Ishikawa (cell line): ENCODE data around the gene MYORG.

Source experiments
- CEBPB ChIP-seq: IDR thresholded peaks from 2 replicates; pipeline ENCODE4 v1.6.1; 2012
- CREB1 ChIP-seq: IDR thresholded peaks from 2 replicates; pipeline ENCODE4 v1.6.1; 2012; ENCODE audit warnings: low read depth
- EGR1 ChIP-seq: IDR thresholded peaks from 2 replicates; pipeline ENCODE4 v1.6.1; 2012
- EP300 ChIP-seq: IDR thresholded peaks from 2 replicates; pipeline ENCODE4 v1.6.1; 2012; ENCODE audit warnings: borderline replicate concordance
- FOXM1 ChIP-seq: IDR thresholded peaks from 2 replicates; pipeline ENCODE4 v1.6.1; 2012; ENCODE audit warnings: low read depth, borderline replicate concordance
- MAX ChIP-seq: IDR thresholded peaks from 2 replicates; pipeline ENCODE4 v1.6.1; 2012
- NFIC ChIP-seq: IDR thresholded peaks from 2 replicates; pipeline ENCODE4 v1.6.1; 2012
- RAD21 ChIP-seq: IDR thresholded peaks from 2 replicates; pipeline ENCODE4 v1.6.1; 2012; ENCODE audit warnings: low read depth
- REST ChIP-seq: IDR thresholded peaks from 2 replicates; pipeline ENCODE4 v1.6.1; 2012; ENCODE audit warnings: low read depth, mild to moderate bottlenecking
- TAF1 ChIP-seq: IDR thresholded peaks from 2 replicates; pipeline ENCODE4 v1.6.1; 2012; ENCODE audit warnings: low read depth, mild to moderate bottlenecking
- TCF12 ChIP-seq: IDR thresholded peaks from 2 replicates; pipeline ENCODE4 v1.6.1; 2012; ENCODE audit warnings: low read depth
- TEAD4 ChIP-seq: IDR thresholded peaks from 2 replicates; pipeline ENCODE4 v1.6.1; 2012
- YY1 ChIP-seq: IDR thresholded peaks from 2 replicates; pipeline ENCODE4 v1.6.1; 2012; ENCODE audit warnings: low read depth
- ZBTB7A ChIP-seq: IDR thresholded peaks from 2 replicates; pipeline ENCODE4 v1.6.1; 2012; ENCODE audit warnings: low read depth

- TF ChIP-seq REST, result no peak
- no peak for TF ChIP-seq EP300
- TF ChIP-seq CEBPB, result no peak
- TF ChIP-seq RAD21, result no peak
- TF ChIP-seq TCF12, result no peak
- TF ChIP-seq YY1, result no peak
- TF ChIP-seq CREB1, result no peak
- no peak for TF ChIP-seq TEAD4
- TF ChIP-seq MAX, result no peak
- TF ChIP-seq EGR1, result no peak
- TF ChIP-seq FOXM1, result no peak
- no peak for TF ChIP-seq NFIC
- no peak for TF ChIP-seq ZBTB7A
- no peak for TF ChIP-seq TAF1
Measured at GRCh38 chr9:34383904-34384303, 7.2 kb upstream of the MYORG start.
